ENCODE measurements around the gene RBMS1.

DNA sequence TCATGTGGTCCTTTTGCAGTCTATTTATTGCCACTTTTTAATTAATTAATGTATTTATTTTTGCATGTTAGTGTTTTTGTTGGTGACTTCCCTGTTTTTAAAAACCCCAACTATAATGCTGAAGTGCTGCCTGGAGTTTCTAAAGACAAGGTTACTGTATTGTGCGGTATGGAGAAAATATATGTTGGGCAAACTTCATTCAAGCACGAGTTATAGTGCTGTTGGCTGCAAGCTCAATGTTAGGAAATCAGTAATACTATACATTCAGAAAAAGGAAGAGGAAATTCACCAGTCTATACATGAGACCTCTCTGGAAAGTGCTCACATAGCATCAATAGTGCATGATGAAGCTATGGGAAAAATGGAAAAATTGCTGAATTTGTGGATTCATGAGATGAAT, 15.4 kb upstream of the RBMS1 start:
- TF ChIP-seq, protein P1, sequence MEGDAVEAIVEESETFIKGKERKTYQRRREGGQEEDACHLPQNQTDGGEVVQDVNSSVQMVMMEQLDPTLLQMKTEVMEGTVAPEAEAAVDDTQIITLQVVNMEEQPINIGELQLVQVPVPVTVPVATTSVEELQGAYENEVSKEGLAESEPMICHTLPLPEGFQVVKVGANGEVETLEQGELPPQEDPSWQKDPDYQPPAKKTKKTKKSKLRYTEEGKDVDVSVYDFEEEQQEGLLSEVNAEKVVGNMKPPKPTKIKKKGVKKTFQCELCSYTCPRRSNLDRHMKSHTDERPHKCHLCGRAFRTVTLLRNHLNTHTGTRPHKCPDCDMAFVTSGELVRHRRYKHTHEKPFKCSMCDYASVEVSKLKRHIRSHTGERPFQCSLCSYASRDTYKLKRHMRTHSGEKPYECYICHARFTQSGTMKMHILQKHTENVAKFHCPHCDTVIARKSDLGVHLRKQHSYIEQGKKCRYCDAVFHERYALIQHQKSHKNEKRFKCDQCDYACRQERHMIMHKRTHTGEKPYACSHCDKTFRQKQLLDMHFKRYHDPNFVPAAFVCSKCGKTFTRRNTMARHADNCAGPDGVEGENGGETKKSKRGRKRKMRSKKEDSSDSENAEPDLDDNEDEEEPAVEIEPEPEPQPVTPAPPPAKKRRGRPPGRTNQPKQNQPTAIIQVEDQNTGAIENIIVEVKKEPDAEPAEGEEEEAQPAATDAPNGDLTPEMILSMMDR (optimal IDR thresholded peaks at IDR 0.05 in 1 of 3, IDR thresholded peaks at IDR 0.05 in 1 of 3, conservative IDR thresholded peaks at IDR 0.05 in 1 of 3; ENCODE audit: extremely low read depth in 1 of 3, insufficient read depth in 2 of 3, low read length in 3 of 3), result no peak
- no peak for TF ChIP-seq EZH2 (IDR thresholded peaks at IDR 0.05; ENCODE audit: low read length)

All from keratinocyte (primary cell).